HCT116 (cell line): ENCODE data around the gene THSD7A. TPM values are rescaled to one million over a fixed set of nuclear protein-coding genes. Genes with fewer than 3 reads are reported as not detected.

ENCODE experiments used
- ATAC-seq: fragments of 200-7000 bp; cut with Tn5 transposase; 2 replicates; pipeline ENCODE4 v1.9.1; 2020; ENCODE audit warnings: mild to moderate bottlenecking, moderate library complexity
- BruUV-seq: library from RNA; stranded (reverse); fragments of 400-500 nt; replicated peaks from 2 replicates; lab custom pipeline; 2021; lab: Mats Ljungman, UMichigan
- CTCF ChIA-PET: fragments of 300-600 bp; sonication (Branson Sonifier 250); formaldehyde crosslinking; loops from one replicate; lab custom pipeline; 2021; ENCODE audit warnings: antibody characterized with exemption; lab: Charles Lee
- POLR2A ChIA-PET: fragments of 300-600, 350-600 bp; sonication (Branson Sonifier 250); formaldehyde crosslinking; loops from one replicate; lab custom pipeline; 2021; ENCODE audit warnings: antibody characterized with exemption; lab: Charles Lee
- RAD21 ChIA-PET, 2 experiments: fragments of 300-600 bp; sonication (Branson Sonifier 250); formaldehyde crosslinking; loops; one replicate each; lab custom pipeline; 2023; ENCODE audit warnings: low total read pairs in 2 of 2; ENCODE audit not compliant: uncharacterized antibody in 2 of 2, unreplicated experiment in 2 of 2, low non-redundant PET in 1 of 2; lab: Charles Lee
- DNase-seq: peaks from one replicate; pipeline ENCODE4 v3.0.0-alpha.2; 2010; ENCODE audit warnings: low read depth, low spot score
- H2AFZ ChIP-seq: fragments of 200-600 bp; shearing (Covaris generic), sonication (generic); 2 replicates; pipeline ENCODE4 v1.6.1; 2017; ENCODE audit warnings: low read depth, mixed run types, mixed read lengths, antibody characterized with exemption, low read length; ENCODE audit not compliant: poor library complexity, severe bottlenecking
- H3K27ac ChIP-seq: 2 replicates; pipeline ENCODE4 v1.5.1; 2012; ENCODE audit warnings: low read depth, low read length
- H3K27me3 ChIP-seq: fragments of 200-600 bp; sonication (generic); 2 replicates; pipeline ENCODE4 v1.6.1; 2016; ENCODE audit warnings: mixed run types, low read length, mixed read lengths; ENCODE audit not compliant: insufficient read depth
- H3K36me3 ChIP-seq, 2 experiments: fragments of 200-500 bp in 1 of 2; fragments of 200-600 bp in 1 of 2; sonication (Bioruptor generic) in 1 of 2; sonication (generic) in 1 of 2; 2 replicates each; pipeline versions ENCODE4 v1.5.1 to v1.6.1; 2014 to 2016; ENCODE audit warnings: low read length in 2 of 2, inconsistent platforms in 1 of 2, mixed read lengths in 1 of 2, mixed run types in 1 of 2; ENCODE audit not compliant: insufficient read depth in 2 of 2, control insufficient read depth in 1 of 2
- H3K4me1 ChIP-seq, 2 experiments: fragments of 200-600 bp in 1 of 2; sonication (generic) in 1 of 2; 2 replicates each; pipeline versions ENCODE4 v1.5.1 to v1.6.1; 2012 to 2017; ENCODE audit warnings: low read length in 2 of 2, inconsistent platforms in 1 of 2, mild to moderate bottlenecking in 1 of 2, mixed read lengths in 1 of 2, mixed run types in 1 of 2, moderate library complexity in 1 of 2; ENCODE audit not compliant: insufficient read depth in 2 of 2, control insufficient read depth in 1 of 2
- H3K4me2 ChIP-seq: fragments of 200-600 bp; sonication (generic); 2 replicates; pipeline ENCODE4 v1.6.1; 2017; ENCODE audit warnings: mixed run types, low read length, mixed read lengths
- H3K4me3 ChIP-seq, 2 experiments: fragments of 200-600 bp in 1 of 2; sonication (generic) in 1 of 2; replicated peaks in 1 of 2; 2 replicates each; pipeline ENCODE4 v1.5.1; 2011 to 2016; ENCODE audit warnings: low read length in 2 of 2, control low read depth in 1 of 2, low read depth in 1 of 2, mild to moderate bottlenecking in 1 of 2, mixed read lengths in 1 of 2, mixed run types in 1 of 2
- H3K79me2 ChIP-seq: fragments of 200-600 bp; sonication (generic); 2 replicates; pipeline ENCODE4 v1.6.1; 2017; ENCODE audit warnings: mild to moderate bottlenecking, mixed run types, low read length, moderate library complexity, mixed read lengths; ENCODE audit not compliant: insufficient read depth
- H3K9ac ChIP-seq: fragments of 200-600 bp; sonication (generic); 2 replicates; pipeline ENCODE4 v1.6.1; 2016; ENCODE audit warnings: low read length, mixed read lengths
- H3K9me2 ChIP-seq: fragments of 200-600 bp; sonication (generic), shearing (Covaris generic); 2 replicates; pipeline ENCODE4 v1.6.1; 2017; ENCODE audit warnings: mixed run types, mild to moderate bottlenecking, moderate library complexity; ENCODE audit not compliant: insufficient read depth
- H3K9me3 ChIP-seq, 2 experiments: fragments of 200-500 bp in 1 of 2; fragments of 200-600 bp in 1 of 2; sonication (Bioruptor generic) in 1 of 2; sonication (generic) in 1 of 2; 2 replicates each; pipeline ENCODE4 v1.6.1; 2014 to 2017; ENCODE audit warnings: low read length in 2 of 2, mixed read lengths in 2 of 2, inconsistent platforms in 1 of 2, low read depth in 1 of 2, mild to moderate bottlenecking in 1 of 2, mixed run types in 1 of 2, moderate library complexity in 1 of 2; ENCODE audit not compliant: control insufficient read depth in 1 of 2, insufficient read depth in 1 of 2
- H4K20me1 ChIP-seq: fragments of 200-600 bp; sonication (generic), shearing (Covaris generic); 2 replicates; pipeline ENCODE4 v1.6.1; 2017; ENCODE audit warnings: mixed run types, mild to moderate bottlenecking, moderate library complexity; ENCODE audit not compliant: insufficient read depth
- CBX3 ChIP-seq: IDR thresholded peaks from 2 replicates; pipeline ENCODE4 v1.6.1; 2012; ENCODE audit warnings: low read depth
- CEBPB ChIP-seq: IDR thresholded peaks from 2 replicates; pipeline ENCODE4 v1.6.1; 2012; ENCODE audit warnings: low read depth
- ELF1 ChIP-seq: IDR thresholded peaks from 2 replicates; pipeline ENCODE4 v1.6.1; 2012; ENCODE audit warnings: low read depth, borderline replicate concordance
- EZH2phosphoT487 ChIP-seq: fragments of 200-600 bp; IDR thresholded peaks from 2 replicates; pipeline ENCODE4 v1.6.1; 2018; ENCODE audit warnings: antibody characterized with exemption, borderline replicate concordance
- FOSL1 ChIP-seq: IDR thresholded peaks from 2 replicates; pipeline ENCODE4 v1.6.1; 2012; ENCODE audit warnings: low read depth
- JUND ChIP-seq: IDR thresholded peaks from 2 replicates; pipeline ENCODE4 v1.6.1; 2012
- POLR2A ChIP-seq: IDR thresholded peaks from 2 replicates; pipeline ENCODE4 v1.7.0; 2011; ENCODE audit warnings: borderline replicate concordance; ENCODE audit not compliant: insufficient read depth, insufficient read length; ENCODE audit errors: extremely low read depth
- REST ChIP-seq: IDR thresholded peaks from 2 replicates; pipeline ENCODE4 v1.6.1; 2012; ENCODE audit warnings: low read depth
- SP1 ChIP-seq: IDR thresholded peaks from 2 replicates; pipeline ENCODE4 v1.6.1; 2012; ENCODE audit warnings: low read depth
- TCF7L2 ChIP-seq: IDR thresholded peaks from 2 replicates; pipeline ENCODE4 v1.7.0; 2011; ENCODE audit warnings: borderline replicate concordance, inconsistent platforms; ENCODE audit not compliant: insufficient read depth, insufficient read length; ENCODE audit errors: extremely low read depth
- ZBTB33 ChIP-seq: IDR thresholded peaks from 2 replicates; pipeline ENCODE4 v1.6.1; 2011; ENCODE audit warnings: mild to moderate bottlenecking, low read length, moderate library complexity; ENCODE audit not compliant: insufficient replicate concordance; ENCODE audit errors: extremely low read depth
- ZFX ChIP-seq: fragments of 450-650 bp; IDR thresholded peaks from 2 replicates; pipeline ENCODE4 v1.6.1; 2017
- ZNF274 ChIP-seq: fragments of 200-500 bp; sonication (Bioruptor generic); IDR thresholded peaks from 2 replicates; pipeline ENCODE4 v1.6.1; 2014; ENCODE audit warnings: mild to moderate bottlenecking, low read depth, low read length, inconsistent platforms
- intact Hi-C: fragments of 100-400 bp; cut with micrococcal nuclease; formaldehyde crosslinking; loops from 2 replicates; pipeline ENCODE4 v1.10.0; 2022
- total RNA-seq: library from RNA; stranded (reverse); gene quantifications from one replicate; pipeline ENCODE4 v1.2.1, GENCODE V29; 2021; ENCODE audit not compliant: unreplicated experiment

The THSD7A gene
- total RNA-seq, 1 experiment from 2014 or later: 0.05 TPM

GRCh38 chr7:11529382-11529781 lies 302.6 kb downstream of the THSD7A start:
- POLR2A ChIA-PET: no interaction called here
- Histone ChIP-seq H3K4me1 (no peaks in the 10 kb centered on the region), H3K9me2 (no peaks in the 10 kb centered on the region), H2AFZ (no peak overlapping the region), H3K9me3 (no peaks in the 10 kb centered on the region), H3K79me2 (no peaks in the 10 kb centered on the region), H4K20me1 (no peaks in the 10 kb centered on the region), H3K4me3 (no peak overlapping the region), H3K36me3 (no peaks in the 10 kb centered on the region), H3K27ac (no peak overlapping the region), H3K27me3 (no peaks in the 10 kb centered on the region), H3K9ac (no peak overlapping the region), H3K4me2 (no peak overlapping the region)
- RAD21 ChIA-PET: no interaction called here
- CTCF ChIA-PET: no interaction called here
- intact Hi-C loops: no loop called here
- DNase-seq (no peak), ATAC-seq (no peak)
- TF ChIP-seq CEBPB (no peak), JUND (no peak), ELF1 (no peak), ZNF274 (no peak), FOSL1 (no peak), POLR2A (no peak), REST (no peak), TCF7L2 (no peak), CBX3 (no peak), EZH2phosphoT487 (no peak), ZFX (no peak), SP1 (no peak), ZBTB33 (no peak)
- BruUV-seq: no TSS peak
